ENCODE measurements around the gene WDR27.

Gene WDR27

GRCh38 chr6:169667716-169668115 is 34.1 kb downstream of the WDR27 start:
- Mint-ChIP-seq H3K36me3 (ENCODE audit: low read depth) (peaks cover 54% of the 10 kb centered on the region), H3K4me3 (no peak overlapping the region), H3K27ac (no peak overlapping the region), H3K4me1 (no peaks in the 10 kb centered on the region), H3K27me3 (ENCODE audit: low read depth, poor library complexity) (peaks cover 5% of the 10 kb centered on the region), H3K9me3 (no peaks in the 10 kb centered on the region)
- no peak for DNase-seq
- TF ChIP-seq, protein P1, sequence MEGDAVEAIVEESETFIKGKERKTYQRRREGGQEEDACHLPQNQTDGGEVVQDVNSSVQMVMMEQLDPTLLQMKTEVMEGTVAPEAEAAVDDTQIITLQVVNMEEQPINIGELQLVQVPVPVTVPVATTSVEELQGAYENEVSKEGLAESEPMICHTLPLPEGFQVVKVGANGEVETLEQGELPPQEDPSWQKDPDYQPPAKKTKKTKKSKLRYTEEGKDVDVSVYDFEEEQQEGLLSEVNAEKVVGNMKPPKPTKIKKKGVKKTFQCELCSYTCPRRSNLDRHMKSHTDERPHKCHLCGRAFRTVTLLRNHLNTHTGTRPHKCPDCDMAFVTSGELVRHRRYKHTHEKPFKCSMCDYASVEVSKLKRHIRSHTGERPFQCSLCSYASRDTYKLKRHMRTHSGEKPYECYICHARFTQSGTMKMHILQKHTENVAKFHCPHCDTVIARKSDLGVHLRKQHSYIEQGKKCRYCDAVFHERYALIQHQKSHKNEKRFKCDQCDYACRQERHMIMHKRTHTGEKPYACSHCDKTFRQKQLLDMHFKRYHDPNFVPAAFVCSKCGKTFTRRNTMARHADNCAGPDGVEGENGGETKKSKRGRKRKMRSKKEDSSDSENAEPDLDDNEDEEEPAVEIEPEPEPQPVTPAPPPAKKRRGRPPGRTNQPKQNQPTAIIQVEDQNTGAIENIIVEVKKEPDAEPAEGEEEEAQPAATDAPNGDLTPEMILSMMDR (IDR thresholded peaks at IDR 0.05) = no peak

- Mint-ChIP-seq H3K36me3 (ENCODE audit: low read depth) (peaks cover 55% of the 10 kb centered on the region), H3K4me1 (no peaks in the 10 kb centered on the region), H3K4me3 (no peak overlapping the region), H3K27me3 (ENCODE audit: low read depth, poor library complexity) (peaks cover 6% of the 10 kb centered on the region), H3K27ac (no peak overlapping the region), H3K9me3 (no peaks in the 10 kb centered on the region)
- no peak for DNase-seq
- TF ChIP-seq, protein P1 (IDR thresholded peaks at IDR 0.05) = no peak
Observed at GRCh38 chr6:169666441-169666840, 35.4 kb downstream of the WDR27 start.

DNA sequence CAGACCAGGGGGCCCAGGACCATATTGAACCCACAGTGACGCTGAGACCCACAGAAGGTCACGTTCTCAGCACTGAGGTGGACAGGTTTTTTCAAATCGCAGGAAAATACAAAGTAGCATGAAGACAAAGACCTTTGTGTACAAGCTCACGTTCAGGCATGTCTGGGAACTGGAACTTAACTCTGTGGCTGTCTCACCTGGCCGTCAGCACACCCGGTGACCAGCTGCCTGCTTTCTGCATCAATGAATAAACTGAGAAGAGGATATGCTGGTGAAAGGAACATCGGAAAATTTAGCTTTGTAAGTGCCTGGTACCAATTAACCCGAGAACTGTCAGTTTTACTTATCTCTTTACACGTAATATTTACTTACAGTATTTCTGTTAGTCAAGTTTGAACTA is 36.5 kb downstream of the WDR27 start:
- peaks cover 53% of the 10 kb centered on the region for H3K36me3 Mint-ChIP-seq (ENCODE audit: low read depth)
- peaks cover 6% of the 10 kb centered on the region for H3K27me3 Mint-ChIP-seq (ENCODE audit: low read depth, poor library complexity)
- no peak overlapping the region for H3K27ac Mint-ChIP-seq
- H3K4me3 Mint-ChIP-seq = no peak overlapping the region
- H3K4me1 Mint-ChIP-seq = no peaks in the 10 kb centered on the region
- no peaks in the 10 kb centered on the region for H3K9me3 Mint-ChIP-seq
- TF ChIP-seq, protein P1 (IDR thresholded peaks at IDR 0.05) = no peak
- no peak for DNase-seq

DNA sequence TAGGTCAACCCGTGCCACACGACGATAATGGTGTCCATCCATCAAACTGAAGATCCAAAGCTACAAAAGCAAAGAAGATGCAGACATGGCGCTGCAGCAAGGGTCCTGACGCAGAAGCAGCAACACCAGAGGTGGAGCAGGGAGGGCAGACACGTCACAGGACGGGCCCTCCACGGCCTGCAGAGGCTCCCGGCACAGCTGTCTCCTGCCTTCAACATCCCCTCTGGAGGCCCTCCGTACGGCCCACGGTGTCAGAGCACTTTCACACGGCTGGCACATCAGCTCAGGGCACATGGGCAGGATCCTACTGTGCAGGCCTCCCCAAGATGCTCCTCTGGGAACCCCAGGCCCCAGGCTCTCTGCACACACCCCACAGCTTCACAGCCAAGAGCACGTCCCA is 37.6 kb downstream of the WDR27 start:
- no peak for DNase-seq
- Mint-ChIP-seq H3K36me3 (ENCODE audit: low read depth) (peaks cover 60% of the 10 kb centered on the region), H3K4me1 (peaks cover 7% of the 10 kb centered on the region), H3K9me3 (no peaks in the 10 kb centered on the region), H3K27me3 (ENCODE audit: low read depth, poor library complexity) (peaks cover 6% of the 10 kb centered on the region), H3K27ac (no peak overlapping the region), H3K4me3 (no peak overlapping the region)
- TF ChIP-seq, protein P1 (IDR thresholded peaks at IDR 0.05) = no peak

DNA sequence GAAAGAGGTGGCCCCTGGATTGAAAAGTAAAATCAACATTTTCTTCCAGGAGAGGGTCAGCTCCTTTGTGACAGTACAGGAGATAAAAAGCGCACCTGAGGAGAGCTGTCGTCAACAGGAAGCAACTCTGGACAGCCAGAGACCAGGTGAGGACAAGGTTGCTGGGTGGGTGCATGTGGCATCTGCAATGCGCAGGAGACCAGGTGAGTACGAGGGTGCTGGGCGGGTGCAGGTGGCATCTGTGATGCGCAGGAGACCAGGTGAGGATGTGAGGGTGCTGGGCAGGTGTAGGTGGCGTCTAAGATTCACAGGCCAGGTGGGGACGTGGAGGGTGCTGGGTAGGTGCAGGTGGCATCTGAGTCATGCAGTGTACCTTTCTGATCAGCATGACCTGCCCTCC is 38.4 kb downstream of the WDR27 start:
- no peak overlapping the region for H3K4me3 Mint-ChIP-seq
- peaks cover 9% of the 10 kb centered on the region for H3K4me1 Mint-ChIP-seq
- H3K9me3 Mint-ChIP-seq = no peaks in the 10 kb centered on the region
- no peak for DNase-seq
- peaks cover 6% of the 10 kb centered on the region for H3K27me3 Mint-ChIP-seq (ENCODE audit: low read depth, poor library complexity)
- TF ChIP-seq, protein P1 (IDR thresholded peaks at IDR 0.05) = no peak
- H3K27ac Mint-ChIP-seq = peak overlapping the region; percentile 22
- peaks cover 65% of the 10 kb centered on the region for H3K36me3 Mint-ChIP-seq (ENCODE audit: low read depth)

DNA sequence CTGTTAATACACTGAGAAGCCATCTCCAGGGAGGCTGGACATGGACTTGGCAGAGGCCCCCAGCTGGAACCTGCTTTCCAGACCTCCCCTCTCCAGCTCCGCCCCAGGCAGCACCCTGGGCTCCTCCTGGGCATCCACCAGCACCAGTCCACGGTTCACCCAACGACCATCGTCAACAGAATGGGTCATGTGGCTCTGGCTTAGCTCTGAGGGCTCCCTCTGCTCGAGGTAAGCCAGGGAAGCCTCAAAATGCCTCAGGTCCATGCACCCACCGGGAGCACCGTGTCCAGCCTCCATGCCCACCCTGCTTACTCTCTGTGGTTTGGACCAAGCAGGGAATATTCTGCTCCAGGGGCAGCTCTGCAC is 40.5 kb downstream of the WDR27 start:
- Mint-ChIP-seq H3K27ac (no peak overlapping the region), H3K9me3 (no peaks in the 10 kb centered on the region), H3K27me3 (ENCODE audit: low read depth, poor library complexity) (peaks cover 6% of the 10 kb centered on the region), H3K36me3 (ENCODE audit: low read depth) (peaks cover 73% of the 10 kb centered on the region), H3K4me1 (peaks cover 15% of the 10 kb centered on the region), H3K4me3 (no peak overlapping the region)
- DNase-seq = no peak
- TF ChIP-seq, protein P1 (IDR thresholded peaks at IDR 0.05) = no peak

All from nephron progenitor cell (in vitro differentiated cells).